22Rv1 (cell line): Measurements from ENCODE around the gene TMEM54.

Experiments used
- CTCF ChIP-seq: fragments of 450-650 bp; IDR thresholded peaks from 2 replicates; pipeline ENCODE4 v1.5.1; 2017; ENCODE audit warnings: mild to moderate bottlenecking
- ZFX ChIP-seq: fragments of 450-650 bp; IDR thresholded peaks from 2 replicates; pipeline ENCODE4 v1.6.1; 2017; ENCODE audit warnings: antibody characterized with exemption, borderline replicate concordance

- TF ChIP-seq CTCF (no peak), ZFX (no peak)
These were observed 31.1 kb downstream of the TMEM54 start for GRCh38 chr1:32869923-32870614.
